GM20000 (cell line): Measurements from ENCODE around the gene STOML1.

Experiments used
- DNase-seq: peaks from one replicate; pipeline ENCODE4 v3.0.0; 2012; ENCODE audit warnings: low spot score
- TF ChIP-seq, protein P1 (sequence below): IDR thresholded peaks from 2 replicates; pipeline ENCODE4 v1.5.1; 2012; ENCODE audit warnings: mild to moderate bottlenecking, control low read depth; ENCODE audit errors: extremely low read depth, missing control alignments

The STOML1 gene

DNA sequence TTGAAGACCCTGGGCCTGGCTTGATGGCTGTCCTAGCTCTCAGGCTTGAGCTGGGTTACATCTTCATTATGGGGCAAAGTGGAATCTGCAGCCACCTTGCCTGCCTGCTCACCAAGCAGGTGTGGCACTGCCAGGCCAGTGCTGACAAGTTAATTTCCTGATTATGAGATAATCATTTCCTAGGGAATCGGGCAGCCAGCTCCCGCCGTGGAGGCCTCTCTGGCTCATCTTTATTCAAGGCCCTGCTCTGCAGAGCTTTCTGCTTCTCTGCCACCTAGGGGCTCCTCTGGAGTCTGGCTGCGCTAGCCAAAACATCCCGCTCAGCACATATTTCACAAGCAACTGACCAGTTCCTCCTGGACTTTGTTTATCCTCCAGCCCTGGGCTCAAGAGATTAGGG, 55.9 kb downstream of the STOML1 start:
- TF ChIP-seq, protein P1, sequence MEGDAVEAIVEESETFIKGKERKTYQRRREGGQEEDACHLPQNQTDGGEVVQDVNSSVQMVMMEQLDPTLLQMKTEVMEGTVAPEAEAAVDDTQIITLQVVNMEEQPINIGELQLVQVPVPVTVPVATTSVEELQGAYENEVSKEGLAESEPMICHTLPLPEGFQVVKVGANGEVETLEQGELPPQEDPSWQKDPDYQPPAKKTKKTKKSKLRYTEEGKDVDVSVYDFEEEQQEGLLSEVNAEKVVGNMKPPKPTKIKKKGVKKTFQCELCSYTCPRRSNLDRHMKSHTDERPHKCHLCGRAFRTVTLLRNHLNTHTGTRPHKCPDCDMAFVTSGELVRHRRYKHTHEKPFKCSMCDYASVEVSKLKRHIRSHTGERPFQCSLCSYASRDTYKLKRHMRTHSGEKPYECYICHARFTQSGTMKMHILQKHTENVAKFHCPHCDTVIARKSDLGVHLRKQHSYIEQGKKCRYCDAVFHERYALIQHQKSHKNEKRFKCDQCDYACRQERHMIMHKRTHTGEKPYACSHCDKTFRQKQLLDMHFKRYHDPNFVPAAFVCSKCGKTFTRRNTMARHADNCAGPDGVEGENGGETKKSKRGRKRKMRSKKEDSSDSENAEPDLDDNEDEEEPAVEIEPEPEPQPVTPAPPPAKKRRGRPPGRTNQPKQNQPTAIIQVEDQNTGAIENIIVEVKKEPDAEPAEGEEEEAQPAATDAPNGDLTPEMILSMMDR = no peak
- no peak for DNase-seq

DNA sequence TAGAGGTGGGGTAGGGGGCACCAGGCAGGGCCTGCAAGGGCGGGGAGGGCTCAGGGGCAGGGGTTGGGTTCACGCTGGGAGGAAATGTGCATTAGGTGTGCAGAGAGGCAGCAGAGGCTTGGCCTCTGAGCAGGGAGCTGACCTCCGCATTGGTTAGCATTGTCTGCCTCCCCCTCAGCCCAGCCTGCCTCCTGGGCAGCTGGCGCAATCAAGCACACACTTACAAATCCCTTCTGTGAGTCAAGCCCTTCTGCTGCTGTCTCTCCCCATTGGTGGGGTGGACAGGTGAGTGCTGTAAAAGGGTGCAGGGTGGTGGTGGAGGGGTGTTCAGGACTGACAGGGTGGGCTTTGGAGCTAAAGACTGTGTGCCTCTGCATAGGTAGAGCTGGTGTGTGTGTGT, 56.5 kb downstream of the STOML1 start:
- TF ChIP-seq, protein P1 = no peak
- no peak for DNase-seq

DNA sequence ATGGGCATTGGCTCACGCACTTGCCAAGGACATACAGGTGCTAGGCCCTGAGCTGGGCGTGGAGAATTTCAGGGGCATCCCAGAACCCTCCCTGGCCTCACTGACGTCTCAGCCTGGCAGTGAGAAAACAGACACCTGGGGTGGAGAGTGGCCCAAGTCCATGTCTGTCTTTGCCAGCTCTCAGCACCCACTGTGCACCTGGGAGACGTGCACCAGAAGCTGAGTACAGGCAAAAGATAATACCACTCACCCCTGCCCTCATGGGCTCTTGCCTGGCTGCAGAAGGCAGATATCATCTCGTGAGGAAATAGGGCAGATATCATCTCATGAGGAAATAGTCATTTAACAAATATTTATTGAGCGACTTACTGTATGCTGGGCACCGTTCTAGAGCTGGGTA, 57.8 kb downstream of the STOML1 start:
- TF ChIP-seq, protein P1 = no peak
- no peak for DNase-seq

DNA sequence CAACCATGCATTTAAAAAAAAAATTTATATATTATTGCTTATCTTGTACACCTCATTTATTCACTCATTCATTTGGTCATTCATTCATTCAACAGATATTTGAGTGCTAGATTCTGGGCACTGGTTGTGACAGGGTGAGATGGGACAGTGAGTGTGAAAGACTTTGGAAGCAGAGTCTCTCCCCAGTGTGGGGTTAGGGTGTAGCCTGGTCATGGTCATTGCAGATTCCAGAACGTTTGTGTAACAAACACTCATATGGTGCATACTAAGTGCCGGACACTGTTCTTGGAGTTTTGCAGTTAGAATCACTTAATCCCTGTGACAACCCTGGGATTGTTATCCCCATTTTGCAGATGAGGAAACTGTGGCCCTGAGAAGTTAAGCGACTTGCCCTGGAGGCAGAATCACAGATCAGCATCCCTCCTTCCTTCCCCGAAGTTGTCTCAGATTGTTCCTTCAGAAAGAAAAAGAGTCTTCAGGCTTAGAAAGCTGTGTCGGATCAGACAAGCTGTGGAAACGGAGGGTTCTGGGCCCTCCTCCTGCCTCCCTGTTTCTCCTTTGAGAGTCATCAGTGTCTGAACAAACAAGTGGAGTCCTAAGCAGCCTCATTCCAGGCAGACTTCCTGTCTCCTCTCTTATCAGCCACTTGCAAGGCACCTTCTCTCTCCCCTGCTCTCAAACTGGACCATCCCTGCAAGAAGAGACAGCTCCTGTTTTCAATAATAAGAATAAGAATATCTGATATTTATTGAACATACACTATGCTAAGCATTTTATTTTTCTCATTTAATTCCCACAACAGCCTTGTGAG, 59.5 kb downstream of the STOML1 start:
- TF ChIP-seq, protein P1 = no peak
- DNase-seq = no peak

DNA sequence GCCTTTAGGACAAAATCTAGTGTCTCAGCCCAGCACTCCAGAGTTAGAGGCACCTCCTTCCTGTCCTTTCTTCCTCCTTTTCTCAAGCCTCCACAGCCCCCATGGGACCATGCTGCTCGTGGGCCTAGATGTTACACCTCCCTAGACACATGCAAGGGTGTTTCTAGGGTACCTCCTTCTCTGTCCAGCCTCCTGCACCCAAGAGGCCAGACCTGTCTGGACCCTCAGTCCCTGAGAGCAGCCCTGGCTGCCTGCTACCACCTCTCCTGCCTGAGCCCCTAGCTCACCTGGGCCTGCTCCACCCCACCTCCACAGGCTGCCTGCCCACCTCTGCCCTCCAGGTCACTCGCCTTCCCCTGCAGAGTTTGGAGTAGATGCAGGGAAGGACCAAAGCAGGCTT, 60.7 kb downstream of the STOML1 start:
- TF ChIP-seq, protein P1 = no peak
- no peak for DNase-seq

DNA sequence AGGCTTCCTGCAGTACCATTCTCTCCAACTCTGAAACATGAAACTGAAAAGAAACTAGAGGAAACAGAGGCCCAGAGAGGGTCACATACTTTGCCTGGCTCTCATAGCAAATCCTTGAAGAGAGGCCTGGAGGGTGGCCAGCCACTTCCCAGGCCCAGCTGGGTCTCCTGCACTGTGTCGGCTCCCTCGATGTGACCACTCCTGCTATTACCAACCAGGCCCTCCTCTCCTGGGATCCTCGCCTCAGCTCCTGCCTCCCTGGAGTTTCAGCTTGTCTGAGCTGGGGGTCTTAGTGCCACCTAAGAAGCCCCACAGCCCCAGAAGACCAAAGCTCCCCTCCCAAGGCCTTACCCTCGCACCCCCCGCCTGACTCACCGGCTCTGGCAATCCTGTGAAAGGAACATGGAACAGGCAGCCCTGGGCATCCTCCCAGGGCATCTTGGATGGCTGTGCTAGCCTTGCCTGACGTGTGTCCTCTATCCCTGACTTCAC, 61.3 kb downstream of the STOML1 start:
- TF ChIP-seq, protein P1 = no peak
- no peak for DNase-seq

DNA sequence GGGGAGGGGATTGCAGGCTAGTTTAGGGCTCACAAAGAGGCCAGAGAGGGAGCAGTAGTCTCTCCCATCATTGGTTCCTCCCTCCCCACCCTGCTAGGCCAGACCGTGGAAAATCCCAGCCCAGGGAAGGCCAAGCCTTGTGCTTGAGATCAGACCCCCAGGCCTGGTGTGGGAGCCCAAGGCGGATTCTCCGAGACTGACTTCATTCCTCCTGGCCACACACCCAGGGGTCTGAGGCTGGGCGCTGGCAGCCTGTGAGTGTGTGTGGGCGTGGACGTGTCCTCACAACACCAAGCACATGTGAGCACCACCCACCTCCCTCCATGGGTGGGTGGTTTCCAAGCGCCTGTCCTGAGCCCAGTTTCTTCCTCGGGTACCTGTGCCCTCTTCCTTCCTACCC, 61.7 kb downstream of the STOML1 start:
- no peak for DNase-seq
- TF ChIP-seq, protein P1 = no peak
